ENCODE results near the gene HDAC6. TPM values are rescaled to one million over a fixed set of nuclear protein-coding genes. Genes with fewer than 3 reads are reported as not detected.

The HDAC6 gene
- total and polyA plus RNA-seq, 2 of the 13 experiments (the other 11 are each of a cell fraction or from before 2014, with no cell fraction given): 80.4 to 93.6 TPM

DNA sequence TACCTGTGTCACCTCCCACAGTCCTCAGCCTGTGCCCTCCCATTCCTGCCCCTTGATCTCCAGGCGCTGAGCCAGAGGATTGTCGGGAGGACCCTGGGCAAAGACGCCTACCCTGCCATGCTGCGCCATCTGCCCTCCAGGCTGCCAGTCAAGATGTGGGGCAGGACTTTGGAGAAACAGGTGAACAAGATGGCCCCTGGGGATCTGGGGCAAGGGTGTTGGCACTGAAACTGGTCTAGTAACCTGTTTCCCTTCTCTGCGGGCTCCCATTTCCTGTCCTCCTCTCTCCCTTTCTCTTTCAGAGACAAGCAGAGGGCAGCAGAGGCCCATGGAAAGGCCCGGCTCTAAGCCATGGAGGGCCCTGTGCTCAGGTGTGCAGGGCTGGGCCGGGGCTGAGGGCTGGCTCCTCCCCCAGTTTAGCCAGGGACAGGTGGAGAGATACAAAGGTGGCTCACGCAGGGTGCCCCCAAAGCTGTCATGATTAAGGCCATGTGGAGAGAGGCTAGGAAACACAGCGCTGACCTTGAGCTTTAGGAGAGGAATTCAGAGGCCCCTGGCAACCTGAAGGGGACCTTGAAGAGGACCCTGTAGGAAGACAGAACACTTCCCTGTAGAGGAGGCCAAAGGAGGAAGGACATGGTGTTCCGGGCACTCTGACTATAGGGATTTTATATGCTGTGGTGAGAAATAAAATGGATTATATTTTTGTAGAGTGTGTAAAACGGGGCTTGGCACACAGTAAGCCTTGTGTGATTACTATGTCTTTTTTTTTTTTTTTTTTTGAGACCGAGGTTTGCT is 40.0 kb upstream of the HDAC6 start, which contains the start of gene GLOD5 (continued):
- TF ChIP-seq, protein P1, sequence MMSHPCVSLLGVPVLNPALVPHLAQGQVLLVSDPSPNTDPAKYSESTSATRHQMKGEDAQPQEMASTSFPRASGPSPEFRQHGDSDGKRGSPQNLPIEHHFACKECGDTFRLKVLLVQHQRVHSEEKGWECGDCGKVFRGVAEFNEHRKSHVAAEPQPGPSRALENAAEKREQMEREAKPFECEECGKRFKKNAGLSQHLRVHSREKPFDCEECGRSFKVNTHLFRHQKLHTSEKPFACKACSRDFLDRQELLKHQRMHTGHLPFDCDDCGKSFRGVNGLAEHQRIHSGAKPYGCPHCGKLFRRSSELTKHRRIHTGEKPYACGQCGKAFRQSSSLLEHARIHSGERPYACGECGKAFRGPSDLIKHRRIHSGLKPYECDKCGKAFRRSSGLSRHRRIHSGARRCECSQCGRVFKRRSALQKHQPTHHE (CRISPR knock-in tag; IDR thresholded peaks at IDR 0.05; ENCODE audit: borderline replicate concordance): no peak
- TF ChIP-seq ZNF17 (CRISPR knock-in tag; IDR thresholded peaks at IDR 0.05) (no peak), ZSCAN22 (CRISPR knock-in tag; IDR thresholded peaks at IDR 0.05) (no peak), SALL1 (CRISPR knock-in tag; IDR thresholded peaks at IDR 0.05) (0 out of 2 replicates have a peak, but pooled peaks have one; percentile 9), MED13 (CRISPR knock-in tag; IDR thresholded peaks at IDR 0.05) (no peak), ZMYM2 (CRISPR knock-in tag; IDR thresholded peaks at IDR 0.05) (no peak), POGZ (CRISPR knock-in tag; IDR thresholded peaks at IDR 0.05) (no peak), ZFX (CRISPR knock-in tag; IDR thresholded peaks at IDR 0.05; ENCODE audit: low read depth) (no peak), ZNF501 (CRISPR knock-in tag; IDR thresholded peaks at IDR 0.05) (peak; percentile 64), GATAD2A (CRISPR knock-in tag; IDR thresholded peaks at IDR 0.05) (0 out of 2 replicates have a peak, but pooled peaks have one; percentile 14)
- TF ChIP-seq, protein P2, sequence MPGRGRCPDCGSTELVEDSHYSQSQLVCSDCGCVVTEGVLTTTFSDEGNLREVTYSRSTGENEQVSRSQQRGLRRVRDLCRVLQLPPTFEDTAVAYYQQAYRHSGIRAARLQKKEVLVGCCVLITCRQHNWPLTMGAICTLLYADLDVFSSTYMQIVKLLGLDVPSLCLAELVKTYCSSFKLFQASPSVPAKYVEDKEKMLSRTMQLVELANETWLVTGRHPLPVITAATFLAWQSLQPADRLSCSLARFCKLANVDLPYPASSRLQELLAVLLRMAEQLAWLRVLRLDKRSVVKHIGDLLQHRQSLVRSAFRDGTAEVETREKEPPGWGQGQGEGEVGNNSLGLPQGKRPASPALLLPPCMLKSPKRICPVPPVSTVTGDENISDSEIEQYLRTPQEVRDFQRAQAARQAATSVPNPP (CRISPR knock-in tag; IDR thresholded peaks at IDR 0.05): no peak
- TF ChIP-seq, protein P3, sequence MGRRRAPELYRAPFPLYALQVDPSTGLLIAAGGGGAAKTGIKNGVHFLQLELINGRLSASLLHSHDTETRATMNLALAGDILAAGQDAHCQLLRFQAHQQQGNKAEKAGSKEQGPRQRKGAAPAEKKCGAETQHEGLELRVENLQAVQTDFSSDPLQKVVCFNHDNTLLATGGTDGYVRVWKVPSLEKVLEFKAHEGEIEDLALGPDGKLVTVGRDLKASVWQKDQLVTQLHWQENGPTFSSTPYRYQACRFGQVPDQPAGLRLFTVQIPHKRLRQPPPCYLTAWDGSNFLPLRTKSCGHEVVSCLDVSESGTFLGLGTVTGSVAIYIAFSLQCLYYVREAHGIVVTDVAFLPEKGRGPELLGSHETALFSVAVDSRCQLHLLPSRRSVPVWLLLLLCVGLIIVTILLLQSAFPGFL (CRISPR knock-in tag; IDR thresholded peaks at IDR 0.05): no peak
- TF ChIP-seq, protein P4, sequence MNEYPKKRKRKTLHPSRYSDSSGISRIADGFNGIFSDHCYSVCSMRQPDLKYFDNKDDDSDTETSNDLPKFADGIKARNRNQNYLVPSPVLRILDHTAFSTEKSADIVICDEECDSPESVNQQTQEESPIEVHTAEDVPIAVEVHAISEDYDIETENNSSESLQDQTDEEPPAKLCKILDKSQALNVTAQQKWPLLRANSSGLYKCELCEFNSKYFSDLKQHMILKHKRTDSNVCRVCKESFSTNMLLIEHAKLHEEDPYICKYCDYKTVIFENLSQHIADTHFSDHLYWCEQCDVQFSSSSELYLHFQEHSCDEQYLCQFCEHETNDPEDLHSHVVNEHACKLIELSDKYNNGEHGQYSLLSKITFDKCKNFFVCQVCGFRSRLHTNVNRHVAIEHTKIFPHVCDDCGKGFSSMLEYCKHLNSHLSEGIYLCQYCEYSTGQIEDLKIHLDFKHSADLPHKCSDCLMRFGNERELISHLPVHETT (CRISPR knock-in tag; conservative IDR thresholded peaks at IDR 0.05): no peak
- TF ChIP-seq, protein P5, sequence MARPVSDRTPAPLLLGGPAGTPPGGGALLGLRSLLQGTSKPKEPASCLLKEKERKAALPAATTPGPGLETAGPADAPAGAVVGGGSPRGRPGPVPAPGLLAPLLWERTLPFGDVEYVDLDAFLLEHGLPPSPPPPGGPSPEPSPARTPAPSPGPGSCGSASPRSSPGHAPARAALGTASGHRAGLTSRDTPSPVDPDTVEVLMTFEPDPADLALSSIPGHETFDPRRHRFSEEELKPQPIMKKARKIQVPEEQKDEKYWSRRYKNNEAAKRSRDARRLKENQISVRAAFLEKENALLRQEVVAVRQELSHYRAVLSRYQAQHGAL (CRISPR knock-in tag; IDR thresholded peaks at IDR 0.05; ENCODE audit: not compliant biosample characterization): no peak
- TF ChIP-seq, protein P6, sequence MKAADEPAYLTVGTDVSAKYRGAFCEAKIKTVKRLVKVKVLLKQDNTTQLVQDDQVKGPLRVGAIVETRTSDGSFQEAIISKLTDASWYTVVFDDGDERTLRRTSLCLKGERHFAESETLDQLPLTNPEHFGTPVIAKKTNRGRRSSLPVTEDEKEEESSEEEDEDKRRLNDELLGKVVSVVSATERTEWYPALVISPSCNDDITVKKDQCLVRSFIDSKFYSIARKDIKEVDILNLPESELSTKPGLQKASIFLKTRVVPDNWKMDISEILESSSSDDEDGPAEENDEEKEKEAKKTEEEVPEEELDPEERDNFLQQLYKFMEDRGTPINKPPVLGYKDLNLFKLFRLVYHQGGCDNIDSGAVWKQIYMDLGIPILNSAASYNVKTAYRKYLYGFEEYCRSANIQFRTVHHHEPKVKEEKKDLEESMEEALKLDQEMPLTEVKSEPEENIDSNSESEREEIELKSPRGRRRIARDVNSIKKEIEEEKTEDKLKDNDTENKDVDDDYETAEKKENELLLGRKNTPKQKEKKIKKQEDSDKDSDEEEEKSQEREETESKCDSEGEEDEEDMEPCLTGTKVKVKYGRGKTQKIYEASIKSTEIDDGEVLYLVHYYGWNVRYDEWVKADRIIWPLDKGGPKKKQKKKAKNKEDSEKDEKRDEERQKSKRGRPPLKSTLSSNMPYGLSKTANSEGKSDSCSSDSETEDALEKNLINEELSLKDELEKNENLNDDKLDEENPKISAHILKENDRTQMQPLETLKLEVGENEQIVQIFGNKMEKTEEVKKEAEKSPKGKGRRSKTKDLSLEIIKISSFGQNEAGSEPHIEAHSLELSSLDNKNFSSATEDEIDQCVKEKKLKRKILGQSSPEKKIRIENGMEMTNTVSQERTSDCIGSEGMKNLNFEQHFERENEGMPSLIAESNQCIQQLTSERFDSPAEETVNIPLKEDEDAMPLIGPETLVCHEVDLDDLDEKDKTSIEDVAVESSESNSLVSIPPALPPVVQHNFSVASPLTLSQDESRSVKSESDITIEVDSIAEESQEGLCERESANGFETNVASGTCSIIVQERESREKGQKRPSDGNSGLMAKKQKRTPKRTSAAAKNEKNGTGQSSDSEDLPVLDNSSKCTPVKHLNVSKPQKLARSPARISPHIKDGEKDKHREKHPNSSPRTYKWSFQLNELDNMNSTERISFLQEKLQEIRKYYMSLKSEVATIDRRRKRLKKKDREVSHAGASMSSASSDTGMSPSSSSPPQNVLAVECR (CRISPR knock-in tag; IDR thresholded peaks at IDR 0.05; ENCODE audit: borderline replicate concordance): peak; percentile 24; the same call in 1 of the 2 replicates

Data from HepG2 (cell line).